T-helper 9 cell (primary cell): ENCODE measurements around the gene B3GNT2.
"Not testable (repeated sequence)": the region's sequence is repeated elsewhere in the genome, so short reads cannot be mapped to it uniquely, and the experiment has no call there.

ENCODE experiments used
- DNase-seq: peaks from one replicate; pipeline ENCODE4 v3.0.0-alpha.2; 2020

The B3GNT2 gene

GRCh38 chr2:62186156-62186905, 9.6 kb upstream of the B3GNT2 start:
- DNase-seq = no peak

GRCh38 chr2:62187246-62187645, 8.7 kb upstream of the B3GNT2 start:
- no peak for DNase-seq

GRCh38 chr2:62188416-62188815, 7.5 kb upstream of the B3GNT2 start:
- DNase-seq = no peak

- DNase-seq = no peak
Observed at GRCh38 chr2:62189196-62189595, 6.7 kb upstream of the B3GNT2 start.

GRCh38 chr2:62192811-62193210, 3.1 kb upstream of the B3GNT2 start:
- no peak for DNase-seq

- DNase-seq = no peak
Observed at GRCh38 chr2:62194558-62195420, 1.1 kb upstream of the B3GNT2 start.

GRCh38 chr2:62196278-62196901, 475 bp downstream of the B3GNT2 start:
- peak; percentile 49 for DNase-seq

- DNase-seq = peak; percentile 18
Observed at GRCh38 chr2:62197011-62197924, 1.4 kb downstream of the B3GNT2 start.

GRCh38 chr2:62197925-62198633, 2.2 kb downstream of the B3GNT2 start:
- no peak for DNase-seq

GRCh38 chr2:62198854-62199253, 2.9 kb downstream of the B3GNT2 start:
- DNase-seq = not testable (repeated sequence)

- no peak for DNase-seq
Observed at GRCh38 chr2:62199392-62200125, 3.6 kb downstream of the B3GNT2 start.

- no peak for DNase-seq
Observed at GRCh38 chr2:62200291-62200841, 4.5 kb downstream of the B3GNT2 start.

GRCh38 chr2:62200868-62201267, 5.0 kb downstream of the B3GNT2 start:
- DNase-seq = no peak

GRCh38 chr2:62201307-62201706, 5.4 kb downstream of the B3GNT2 start:
- no peak for DNase-seq

- no peak for DNase-seq
Observed at GRCh38 chr2:62202019-62202722, 6.3 kb downstream of the B3GNT2 start.

GRCh38 chr2:62202729-62203128, 6.8 kb downstream of the B3GNT2 start:
- no peak for DNase-seq

GRCh38 chr2:62203459-62203858, 7.5 kb downstream of the B3GNT2 start:
- DNase-seq = no peak

- DNase-seq = no peak
Observed at GRCh38 chr2:62204998-62205496, 9.1 kb downstream of the B3GNT2 start.

GRCh38 chr2:62205554-62205953, 9.6 kb downstream of the B3GNT2 start:
- no peak for DNase-seq

- DNase-seq = no peak
Observed at GRCh38 chr2:62206024-62206423, 10.1 kb downstream of the B3GNT2 start.
